Stomach (tissue), 9 donors: ENCODE data around the gene CXCR6. TPM values are rescaled to one million over a fixed set of nuclear protein-coding genes. Genes with fewer than 3 reads are reported as not detected.

Experiments
- DNase-seq, 2 donors: peaks; one replicate each; pipeline versions ENCODE4 v3.0.0 to v3.0.0-alpha.2; 2013 to 2019
- H3K27ac ChIP-seq, 5 donors: fragments of 200-600 bp in 4 of 5; sonication (generic) in 4 of 5; one replicate each; pipeline ENCODE4 v1.5.1; 2013 to 2019; ENCODE audit warnings: mild to moderate bottlenecking in 1 of 5, moderate library complexity in 1 of 5
- H3K27me3 ChIP-seq, 3 donors: fragments of 200-600 bp; sonication (generic); one replicate each; pipeline ENCODE4 v1.5.1; 2017 to 2019; ENCODE audit warnings: mixed run types in 1 of 3
- H3K36me3 ChIP-seq, 4 donors: fragments of 200-600 bp; sonication (generic); 1 replicate in 3 of 4; 2 replicates in 1 of 4; pipeline ENCODE4 v1.5.1; 2016 to 2019
- H3K4me1 ChIP-seq, 4 donors: fragments of 200-600 bp; sonication (generic); one replicate each; pipeline ENCODE4 v1.5.1; 2016 to 2019
- H3K4me3 ChIP-seq, 4 donors: fragments of 200-600 bp; sonication (generic) in 3 of 4; one replicate each; pipeline ENCODE4 v1.5.1; 2016 to 2019; ENCODE audit warnings: mild to moderate bottlenecking in 1 of 4
- H3K9me3 ChIP-seq, 4 donors: fragments of 200-600 bp; sonication (generic); one replicate each; pipeline ENCODE4 v1.5.1; 2016 to 2019
- EP300 ChIP-seq: sonication (generic); formaldehyde crosslinking; IDR thresholded peaks from one replicate; pipeline ENCODE4 v1.6.1; 2017; ENCODE audit warnings: antibody characterized with exemption
- POLR2A ChIP-seq, 4 donors: fragments of 450-650 bp; IDR thresholded peaks; one replicate each; pipeline ENCODE4 v1.6.1; 2016; ENCODE audit warnings: antibody characterized with exemption in 4 of 4, control low read depth in 2 of 4, mild to moderate bottlenecking in 1 of 4, moderate library complexity in 1 of 4
- POLR2AphosphoS5 ChIP-seq, 3 donors: sonication (generic); formaldehyde crosslinking; IDR thresholded peaks; one replicate each; pipeline ENCODE4 v1.6.1; 2016; ENCODE audit warnings: antibody characterized with exemption in 3 of 3
- WGBS, 5 donors: extraction: QIAGEN DNeasy Blood & Tissue Kit in 3 of 5; methylation state at CpG; one replicate each; pipeline versions ENCODE4 v1.1.5 to v1.1.7; 2013 to 2018; 5-methylcytosine and 5-hydroxymethylcytosine counted together
- intact Hi-C: fragments of 100-400 bp; cut with DNase I; formaldehyde crosslinking; loops from one replicate; pipeline ENCODE4 v1.15.1; 2023; ENCODE audit warnings: low total_unique reads
- polyA plus RNA-seq, 3 donors: library from polyadenylated mRNA; stranded (reverse); fragments of 200-250 nt; gene quantifications; one replicate each; pipeline ENCODE4 v1.2.3, GENCODE V29; 2013
- total RNA-seq, 5 donors: library from RNA; depleted of rRNA; stranded (reverse); fragments of >200 nt; gene quantifications; one replicate each; pipeline versions ENCODE4 v1.1.0 to v1.2.3, GENCODE V29; 2014 to 2016
- TF ChIP-seq, protein P1 (sequence below), 7 experiments: fragments of 450-650 bp in 4 of 7; fragments of 200-600 bp in 3 of 7; sonication (generic) in 3 of 7; IDR thresholded peaks; one replicate each; pipeline ENCODE4 v1.5.1; 2016 to 2019; ENCODE audit warnings: antibody characterized with exemption in 7 of 7, control low read depth in 2 of 7, mild to moderate bottlenecking in 1 of 7
- donor health status: healthy with polysubstance abuse.
- donor health status: Bipolar disorder and iron deficiency.
- donor health status: healthy.

The CXCR6 gene
- total and polyA plus RNA-seq, 8 donors: 0.31 to 14.8 (median 1.1) TPM; not detected in 3

DNA sequence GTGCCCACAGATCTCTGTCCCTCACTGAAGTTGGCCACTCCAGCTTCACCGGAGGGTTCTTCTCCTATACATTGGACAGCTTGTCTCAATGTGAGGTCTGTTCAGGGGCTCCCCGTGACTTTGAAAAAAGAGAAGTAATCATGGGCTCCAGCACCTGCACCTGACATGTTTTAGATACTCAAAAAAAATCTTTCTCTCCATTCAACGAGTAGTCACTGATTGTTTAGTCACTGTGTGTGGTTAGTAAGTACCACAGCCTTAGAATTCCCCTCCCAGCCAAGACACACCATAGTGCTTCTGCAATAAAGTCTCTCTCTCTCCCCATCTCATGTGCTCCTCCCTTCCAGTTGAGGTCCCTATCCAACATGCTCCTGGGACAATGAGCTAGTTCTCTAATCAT, 38.3 kb upstream of the CXCR6 start:
- H3K9me3 ChIP-seq: no peaks in the 10 kb centered on the region
- peaks cover 0 to 19% (median 10%) of the 10 kb centered on the region in 4 donors for H3K4me1 ChIP-seq
- 79 to 91% (median 83%) methylated on average over 3 of the region's 3 CpGs for WGBS, 5 donors
- intact Hi-C loops: no loop called here
- H3K36me3 ChIP-seq: no peaks in the 10 kb centered on the region
- no peak overlapping the region for H3K27ac ChIP-seq
- no peaks in the 10 kb centered on the region for H3K27me3 ChIP-seq
- DNase-seq: no peak
- no peak overlapping the region for H3K4me3 ChIP-seq
- TF ChIP-seq, protein P1, sequence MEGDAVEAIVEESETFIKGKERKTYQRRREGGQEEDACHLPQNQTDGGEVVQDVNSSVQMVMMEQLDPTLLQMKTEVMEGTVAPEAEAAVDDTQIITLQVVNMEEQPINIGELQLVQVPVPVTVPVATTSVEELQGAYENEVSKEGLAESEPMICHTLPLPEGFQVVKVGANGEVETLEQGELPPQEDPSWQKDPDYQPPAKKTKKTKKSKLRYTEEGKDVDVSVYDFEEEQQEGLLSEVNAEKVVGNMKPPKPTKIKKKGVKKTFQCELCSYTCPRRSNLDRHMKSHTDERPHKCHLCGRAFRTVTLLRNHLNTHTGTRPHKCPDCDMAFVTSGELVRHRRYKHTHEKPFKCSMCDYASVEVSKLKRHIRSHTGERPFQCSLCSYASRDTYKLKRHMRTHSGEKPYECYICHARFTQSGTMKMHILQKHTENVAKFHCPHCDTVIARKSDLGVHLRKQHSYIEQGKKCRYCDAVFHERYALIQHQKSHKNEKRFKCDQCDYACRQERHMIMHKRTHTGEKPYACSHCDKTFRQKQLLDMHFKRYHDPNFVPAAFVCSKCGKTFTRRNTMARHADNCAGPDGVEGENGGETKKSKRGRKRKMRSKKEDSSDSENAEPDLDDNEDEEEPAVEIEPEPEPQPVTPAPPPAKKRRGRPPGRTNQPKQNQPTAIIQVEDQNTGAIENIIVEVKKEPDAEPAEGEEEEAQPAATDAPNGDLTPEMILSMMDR (IDR thresholded peaks at IDR 0.05): no peak
- TF ChIP-seq POLR2A (IDR thresholded peaks at IDR 0.05): no peak
- TF ChIP-seq POLR2AphosphoS5 (IDR thresholded peaks at IDR 0.05): no peak
- TF ChIP-seq EP300: no peak

DNA sequence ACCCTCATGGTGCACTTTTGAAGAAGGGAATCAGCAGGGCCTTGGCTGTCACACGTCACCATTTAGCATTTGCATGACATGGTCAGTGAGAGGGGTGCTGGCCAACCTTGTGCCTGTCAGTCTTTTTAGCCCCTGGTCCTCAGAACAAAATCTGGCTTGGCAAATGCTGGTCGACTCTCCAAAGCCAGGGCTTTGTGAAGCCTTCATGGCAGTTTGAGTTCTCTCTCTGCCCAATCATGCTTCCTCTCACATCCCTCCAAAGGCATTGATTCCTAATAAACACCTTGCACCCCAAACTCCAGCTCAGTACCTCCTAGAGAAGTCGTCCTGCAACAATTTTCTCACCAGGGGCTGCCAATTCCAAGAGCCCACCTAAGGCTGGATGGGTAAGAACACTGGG, 37.5 kb upstream of the CXCR6 start:
- intact Hi-C loops: no loop called here
- Histone ChIP-seq H3K4me3 (no peak overlapping the region), H3K36me3 (no peaks in the 10 kb centered on the region), H3K4me1 (peaks cover 0 to 19% (median 10%) of the 10 kb centered on the region in 4 donors), H3K27ac (no peak overlapping the region), H3K27me3 (no peaks in the 10 kb centered on the region), H3K9me3 (no peaks in the 10 kb centered on the region)
- no peak for DNase-seq
- WGBS, 5 donors: 85 to 94% (median 91%) methylated on average over 2 to 3 of the region's 3 CpGs
- TF ChIP-seq POLR2A (IDR thresholded peaks at IDR 0.05) (no peak), EP300 (no peak), POLR2AphosphoS5 (IDR thresholded peaks at IDR 0.05) (no peak)
- TF ChIP-seq, protein P1 (IDR thresholded peaks at IDR 0.05): no peak

DNA sequence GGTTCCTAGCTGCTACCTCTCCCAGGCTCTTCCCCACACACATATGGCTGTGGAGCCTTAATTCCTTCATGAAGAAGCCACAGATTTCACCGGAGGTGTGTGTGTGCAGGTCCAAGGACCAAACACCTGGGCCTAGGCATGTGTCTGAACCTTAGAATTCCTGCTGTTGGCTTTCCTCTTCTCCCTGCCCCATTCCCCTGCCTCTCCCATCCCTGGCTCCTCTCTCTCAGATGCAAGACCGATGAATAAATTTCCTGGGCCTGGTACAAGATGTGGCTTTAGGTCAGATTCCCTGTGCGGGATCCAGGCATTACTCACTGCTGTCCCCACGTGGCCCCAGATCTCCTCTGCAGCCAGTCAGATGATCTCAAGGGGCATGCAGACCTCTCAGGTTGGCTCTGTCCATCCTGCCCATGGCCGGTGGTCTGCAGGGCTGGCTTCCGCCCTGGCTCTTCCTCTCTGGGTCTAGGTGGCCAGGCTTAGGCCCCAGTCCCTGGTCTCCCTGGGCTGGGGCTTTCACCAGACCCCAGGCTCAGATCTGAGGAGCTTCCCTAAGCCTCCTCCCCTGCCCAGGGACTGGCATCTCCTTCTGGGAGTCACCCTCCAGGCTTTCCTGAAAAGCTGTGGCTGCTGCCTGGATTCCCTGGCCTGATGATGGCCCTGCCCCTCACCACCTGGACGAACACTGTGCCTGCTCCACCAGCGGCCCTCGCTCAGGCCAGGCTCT, 36.4 kb upstream of the CXCR6 start:
- Histone ChIP-seq H3K4me3 (no peak overlapping the region), H3K4me1 (peaks cover 0 to 19% (median 10%) of the 10 kb centered on the region in 4 donors), H3K27me3 (no peaks in the 10 kb centered on the region), H3K36me3 (no peaks in the 10 kb centered on the region), H3K9me3 (no peaks in the 10 kb centered on the region), H3K27ac (peak overlapping the region in 2 of 5 donors; percentile 15 to 56)
- intact Hi-C loops: no loop called here
- WGBS, 5 donors: 57 to 77% (median 64%) methylated on average over 9 of the region's 9 CpGs
- peak in 1 of 2 donors; percentile 50 for DNase-seq
- TF ChIP-seq, protein P1 (IDR thresholded peaks at IDR 0.05): peak in 3 of 7 experiments; percentile 9 to 36 (median 13)
- TF ChIP-seq POLR2A (IDR thresholded peaks at IDR 0.05): no peak

DNA sequence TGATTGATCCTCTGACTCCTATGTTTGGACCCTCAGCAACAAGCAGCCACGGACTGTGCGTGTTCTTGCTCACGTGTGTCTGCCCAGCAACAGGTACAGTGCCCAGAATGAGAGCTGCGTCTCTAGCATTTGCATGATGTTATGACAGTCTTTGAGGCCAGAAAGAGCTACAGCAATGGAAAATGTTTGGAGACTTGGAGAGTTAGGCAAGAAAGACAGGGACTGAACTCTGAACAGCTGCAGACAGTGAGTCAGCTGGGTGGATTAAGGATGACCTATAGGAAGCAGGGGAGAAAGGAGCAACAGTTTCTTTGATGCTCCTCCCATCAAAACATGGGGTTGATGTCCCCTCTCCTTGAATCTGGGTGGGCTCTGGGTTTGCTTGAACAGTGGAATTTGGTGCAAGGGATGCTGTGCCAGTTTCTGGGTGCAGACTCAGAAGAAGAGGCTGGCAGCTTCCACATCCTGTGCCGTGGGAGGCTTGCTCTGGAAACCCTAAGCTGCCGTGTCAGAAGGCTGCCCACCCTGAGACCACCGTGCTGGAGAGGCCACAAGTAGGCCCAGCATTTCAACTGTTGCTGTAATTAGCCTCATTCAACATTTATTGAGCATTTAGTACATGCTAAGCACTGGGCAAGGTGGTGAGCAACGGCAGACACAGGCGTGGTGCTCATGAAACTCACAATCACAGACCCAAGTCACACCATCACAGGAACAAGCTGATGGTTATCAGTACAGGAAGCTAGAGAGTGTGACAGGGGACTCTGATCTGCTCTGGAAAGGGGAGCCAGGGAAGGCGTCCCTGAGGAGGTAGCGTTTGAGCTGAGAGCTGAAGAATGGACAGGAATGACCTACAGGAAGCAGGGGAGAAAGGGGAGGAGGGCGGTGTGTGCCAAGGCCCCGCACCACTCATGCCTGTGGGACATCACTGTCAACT, 35.2 kb upstream of the CXCR6 start:
- Histone ChIP-seq H3K36me3 (no peaks in the 10 kb centered on the region), H3K27me3 (no peaks in the 10 kb centered on the region), H3K27ac (peak overlapping the region in 1 of 5 donors; percentile 56), H3K9me3 (no peaks in the 10 kb centered on the region), H3K4me3 (no peak overlapping the region), H3K4me1 (peaks cover 0 to 19% (median 10%) of the 10 kb centered on the region in 4 donors)
- DNase-seq: no peak
- 69 to 78% (median 77%) methylated on average over 13 of the region's 13 CpGs for WGBS, 5 donors
- TF ChIP-seq POLR2AphosphoS5 (IDR thresholded peaks at IDR 0.05) (no peak), EP300 (no peak), POLR2A (IDR thresholded peaks at IDR 0.05) (no peak)
- TF ChIP-seq, protein P1 (IDR thresholded peaks at IDR 0.05): no peak
- intact Hi-C loops: no loop called here
